ES-I3 (cell line): ENCODE measurements around the gene SNRK.

Source experiments
- H3K36me3 ChIP-seq: 2 replicates; pipeline ENCODE4 v1.6.1; 2013; ENCODE audit warnings: mild to moderate bottlenecking, low read length, control low read depth, moderate library complexity; ENCODE audit not compliant: insufficient read depth
- H3K4me1 ChIP-seq: 2 replicates; pipeline ENCODE4 v1.6.1; 2013; ENCODE audit warnings: mild to moderate bottlenecking, control low read depth, low read length; ENCODE audit not compliant: insufficient read depth
- H3K9ac ChIP-seq: 2 replicates; pipeline ENCODE4 v1.6.1; 2013; ENCODE audit warnings: low read depth, mild to moderate bottlenecking, low read length, moderate library complexity
- H3K9me3 ChIP-seq: 2 replicates; pipeline ENCODE4 v1.6.1; 2013; ENCODE audit warnings: mild to moderate bottlenecking, low read length, moderate library complexity; ENCODE audit not compliant: control insufficient read depth, insufficient read depth

SNRK gene

GRCh38 chr3:43399034-43399433 is 112.7 kb downstream of the SNRK start:
- H3K9me3 ChIP-seq: no peaks in the 10 kb centered on the region
- H3K9ac ChIP-seq: no peak overlapping the region
- H3K4me1 ChIP-seq: no peaks in the 10 kb centered on the region
- H3K36me3 ChIP-seq: no peaks in the 10 kb centered on the region

GRCh38 chr3:43400167-43400566 is 113.8 kb downstream of the SNRK start:
- no peaks in the 10 kb centered on the region for H3K36me3 ChIP-seq
- no peak overlapping the region for H3K9ac ChIP-seq
- no peaks in the 10 kb centered on the region for H3K9me3 ChIP-seq
- no peaks in the 10 kb centered on the region for H3K4me1 ChIP-seq
